SK-N-SH (cell line): ENCODE data around the gene TBC1D8. TPM values are rescaled to one million over a fixed set of nuclear protein-coding genes. Genes with fewer than 3 reads are reported as not detected.

Source experiments
- CTCF ChIA-PET: fragments of 300-600, 350-600 bp; formaldehyde crosslinking; extraction: SDS; loops from one replicate; lab custom pipeline; 2021; lab: Yijun Ruan, JAX
- POLR2A ChIA-PET: fragments of 350-600 bp; sonication (Branson Sonifier 250); formaldehyde crosslinking; extraction: SDS; loops from one replicate; lab custom pipeline; 2020; ENCODE audit warnings: antibody characterized with exemption, inconsistent platforms; lab: Yijun Ruan, JAX
- DNase-seq: peaks from one replicate; pipeline ENCODE4 v3.0.0; 2012
- H2AFZ ChIP-seq: fragments of 200-600 bp; sonication (generic); 2 replicates; pipeline ENCODE4 v1.8.1; 2016; ENCODE audit warnings: antibody characterized with exemption, mild to moderate bottlenecking, low read depth
- H3F3A ChIP-seq: fragments of 200-600 bp; sonication (generic); replicated peaks from 2 replicates; pipeline ENCODE3; 2016; ENCODE audit warnings: antibody characterized with exemption, mild to moderate bottlenecking; ENCODE audit not compliant: insufficient read depth
- H3K27ac ChIP-seq, 2 experiments: fragments of 200-500 bp in 1 of 2; fragments of 200-600 bp in 1 of 2; sonication (Bioruptor generic) in 1 of 2; sonication (generic), shearing (Covaris generic) in 1 of 2; 2 replicates each; pipeline versions ENCODE4 v1.5.1 to v1.6.1; 2014 to 2016; ENCODE audit warnings: low read depth in 2 of 2, inconsistent platforms in 1 of 2, low read length in 1 of 2, mild to moderate bottlenecking in 1 of 2, mixed read lengths in 1 of 2
- H3K27me3 ChIP-seq: fragments of 200-600 bp; sonication (generic), shearing (Covaris generic); 2 replicates; pipeline ENCODE4 v1.6.1; 2016; ENCODE audit warnings: mixed run types; ENCODE audit not compliant: insufficient read depth
- H3K36me3 ChIP-seq, 2 experiments: fragments of 200-500 bp in 1 of 2; fragments of 200-600 bp in 1 of 2; sonication (Bioruptor generic) in 1 of 2; sonication (generic) in 1 of 2; replicated peaks in 1 of 2; 2 replicates each; pipeline versions ENCODE3 to v1.5.1; 2014 to 2016; ENCODE audit warnings: low read length in 1 of 2, mild to moderate bottlenecking in 1 of 2; ENCODE audit not compliant: insufficient read depth in 2 of 2, control insufficient read depth in 1 of 2
- H3K4me1 ChIP-seq, 2 experiments: fragments of 200-500 bp in 1 of 2; fragments of 200-600 bp in 1 of 2; sonication (Bioruptor generic) in 1 of 2; sonication (generic), shearing (Covaris generic) in 1 of 2; 2 replicates each; pipeline versions ENCODE4 v1.5.1 to v1.6.1; 2014 to 2016; ENCODE audit warnings: low read depth in 1 of 2, low read length in 1 of 2, mixed run types in 1 of 2; ENCODE audit not compliant: insufficient read depth in 2 of 2, control insufficient read depth in 1 of 2
- H3K4me2 ChIP-seq: fragments of 200-600 bp; sonication (generic), shearing (Covaris generic); 2 replicates; pipeline ENCODE4 v1.6.1; 2017; ENCODE audit warnings: mixed run types
- H3K4me3 ChIP-seq, 2 experiments: fragments of 200-500 bp in 1 of 2; fragments of 200-600 bp in 1 of 2; sonication (Bioruptor generic) in 1 of 2; sonication (generic), shearing (Covaris generic) in 1 of 2; 2 replicates each; pipeline versions ENCODE4 v1.5.1 to v1.8.1; 2014 to 2016; ENCODE audit warnings: low read depth in 2 of 2, inconsistent platforms in 1 of 2, low read length in 1 of 2, mild to moderate bottlenecking in 1 of 2, mixed read lengths in 1 of 2, moderate library complexity in 1 of 2
- H3K79me2 ChIP-seq: fragments of 200-600 bp; sonication (generic); 2 replicates; pipeline ENCODE4 v1.8.1; 2017; ENCODE audit warnings: mild to moderate bottlenecking; ENCODE audit not compliant: insufficient read depth
- H3K9ac ChIP-seq: fragments of 200-600 bp; sonication (generic); 2 replicates; pipeline ENCODE4 v1.6.1; 2017; ENCODE audit warnings: mixed run types
- H3K9me2 ChIP-seq: fragments of 200-600 bp; sonication (generic); 2 replicates; pipeline ENCODE4 v1.6.1; 2017; ENCODE audit warnings: mixed run types
- H3K9me3 ChIP-seq: fragments of 200-600 bp; sonication (generic); 2 replicates; pipeline ENCODE4 v1.6.1; 2017; ENCODE audit warnings: mixed run types, mild to moderate bottlenecking, moderate library complexity
- H4K20me1 ChIP-seq: fragments of 200-600 bp; sonication (generic); 2 replicates; pipeline ENCODE4 v1.6.1; 2017; ENCODE audit warnings: mild to moderate bottlenecking, mixed run types; ENCODE audit not compliant: insufficient read depth
- CHD2 ChIP-seq: fragments of 150-350 bp; IDR thresholded peaks from 2 replicates; pipeline ENCODE4 v1.6.1; 2018; ENCODE audit warnings: low read length; ENCODE audit not compliant: partially characterized antibody
- CTCF ChIP-seq: fragments of 200-600 bp; sonication (generic); IDR thresholded peaks from 2 replicates; pipeline ENCODE4 v1.6.1; 2017; ENCODE audit warnings: antibody characterized with exemption, mild to moderate bottlenecking, moderate library complexity
- ELF1 ChIP-seq: IDR thresholded peaks from 2 replicates; pipeline ENCODE4 v1.4.0; 2012
- FOXM1 ChIP-seq: IDR thresholded peaks from 2 replicates; pipeline ENCODE4 v1.4.0; 2012; ENCODE audit warnings: low read depth, mild to moderate bottlenecking
- GABPA ChIP-seq: IDR thresholded peaks from 2 replicates; pipeline ENCODE4 v1.4.0; 2012; ENCODE audit warnings: low read depth, mild to moderate bottlenecking
- GATA2 ChIP-seq: sonication (generic); formaldehyde crosslinking; IDR thresholded peaks from 2 replicates; pipeline ENCODE4 v1.5.0; 2020; ENCODE audit warnings: mild to moderate bottlenecking, missing genetic modification reagents
- JUND ChIP-seq: IDR thresholded peaks from 2 replicates; pipeline ENCODE4 v1.4.0; 2012
- MEF2A ChIP-seq: IDR thresholded peaks from 2 replicates; pipeline ENCODE4 v1.4.0; 2012; ENCODE audit warnings: low read depth, borderline replicate concordance
- MXI1 ChIP-seq: IDR thresholded peaks from 2 replicates; pipeline ENCODE4 v1.6.1; 2012; ENCODE audit warnings: mild to moderate bottlenecking, low read depth, low read length, improper control_type of control experiment
- NFIC ChIP-seq: IDR thresholded peaks from 2 replicates; pipeline ENCODE4 v1.4.0; 2012; ENCODE audit warnings: borderline replicate concordance
- PBX3 ChIP-seq: IDR thresholded peaks from 2 replicates; pipeline ENCODE4; 2012
- RXRA ChIP-seq: IDR thresholded peaks from 2 replicates; pipeline ENCODE4 v1.4.0; 2012; ENCODE audit warnings: low read depth, mild to moderate bottlenecking, borderline replicate concordance
- TAF1 ChIP-seq: IDR thresholded peaks from 2 replicates; pipeline ENCODE4 v1.6.1; 2012; ENCODE audit warnings: low read depth, mild to moderate bottlenecking, low read length, moderate library complexity, borderline replicate concordance
- TCF12 ChIP-seq: IDR thresholded peaks from 2 replicates; pipeline ENCODE4 v1.4.0; 2012
- USF1 ChIP-seq: IDR thresholded peaks from 2 replicates; pipeline ENCODE4 v1.4.0; 2012; ENCODE audit warnings: low read depth, borderline replicate concordance
- WGBS: methylation state at CpG from one replicate; pipeline ENCODE4 v1.1.6; 2017; ENCODE audit warnings: low lambda C conversion rate; 5-methylcytosine and 5-hydroxymethylcytosine counted together
- polyA plus RNA-seq, 3 experiments: library from polyadenylated mRNA; depleted of rRNA; stranded (reverse); fragments of >200 nt; gene quantifications; 2 replicates each; pipeline ENCODE4 v1.2.3, GENCODE V29; 2012

The TBC1D8 gene
- polyA plus RNA-seq, 1 of the 3 experiments (the other 2 are of a cell fraction): 5.3 TPM

GRCh38 chr2:101151146-101151858 lies at the start of gene TBC1D8 (continued):
- TF ChIP-seq ELF1: peak; percentile 68
- TF ChIP-seq MEF2A: no peak
- no peak for TF ChIP-seq GATA2 (CRISPR knock-in tag)
- TF ChIP-seq NFIC: 0 out of 2 replicates have a peak, but pooled peaks have one; percentile 4
- no peak for TF ChIP-seq CTCF
- no peak for TF ChIP-seq FOXM1
- no peak for TF ChIP-seq PBX3
- TF ChIP-seq CHD2: peak; percentile 9
- no peak for TF ChIP-seq RXRA
- no peak for TF ChIP-seq JUND
- TF ChIP-seq TCF12: no peak

GRCh38 chr2:101200676-101201075 lies 49.5 kb upstream of the TBC1D8 start:
- Histone ChIP-seq H3K9me3 (no peaks in the 10 kb centered on the region), H3K4me2 (no peak overlapping the region), H3K9ac (no peak overlapping the region), H3F3A (no peaks in the 10 kb centered on the region), H3K4me1 (no peaks in the 10 kb centered on the region), H4K20me1 (no peaks in the 10 kb centered on the region), H3K4me3 (no peak overlapping the region), H3K9me2 (no peaks in the 10 kb centered on the region), H3K27me3 (no peaks in the 10 kb centered on the region), H3K79me2 (no peaks in the 10 kb centered on the region), H3K36me3 (no peaks in the 10 kb centered on the region), H2AFZ (0 out of 2 replicates have a peak overlapping the region, but pooled peaks have one; percentile 16), H3K27ac (no peak overlapping the region)
- ChIA-PET POLR2A (no interaction called here), CTCF (interaction anchor here (0.6 to 2.2 kb wide), 3 partner anchors 12 to 188 kb away, joined by 3 to 14 read pairs (median 3); no protein-coding TSS in a partner anchor)
- no peak for DNase-seq
- WGBS: 80% methylated on average over 2 of the region's 2 CpGs
- no peak for TF ChIP-seq TAF1

GRCh38 chr2:101199251-101199791 lies 48.1 kb upstream of the TBC1D8 start:
- Histone ChIP-seq H3K9me2 (no peaks in the 10 kb centered on the region), H3K79me2 (no peaks in the 10 kb centered on the region), H2AFZ (no peak overlapping the region), H3K27ac (no peak overlapping the region), H3K9ac (no peak overlapping the region), H3K4me1 (no peaks in the 10 kb centered on the region), H3K27me3 (no peaks in the 10 kb centered on the region), H3K4me3 (no peak overlapping the region), H3F3A (no peaks in the 10 kb centered on the region), H4K20me1 (no peaks in the 10 kb centered on the region), H3K9me3 (no peaks in the 10 kb centered on the region), H3K36me3 (no peaks in the 10 kb centered on the region), H3K4me2 (no peak overlapping the region)
- ChIA-PET POLR2A (no interaction called here), CTCF (interaction anchor here (1.0 to 2.2 kb wide), 2 partner anchors 11 to 187 kb away, joined by 3 to 14 read pairs; no protein-coding TSS in a partner anchor)
- no peak for TF ChIP-seq USF1
- no peak for TF ChIP-seq MEF2A
- no peak for TF ChIP-seq CTCF
- TF ChIP-seq GABPA: no peak
- TF ChIP-seq MXI1: no peak
- no peak for TF ChIP-seq JUND
- 72% methylated on average over 7 of the region's 7 CpGs for WGBS
- DNase-seq: no peak
